Uterus (tissue), 4 donors: Measurements from ENCODE around the gene FTCDNL1. TPM values are rescaled to one million over a fixed set of nuclear protein-coding genes. Genes with fewer than 3 reads are reported as not detected.

Experiments used
- DNase-seq, 2 donors: peaks; one replicate each; pipeline ENCODE4 v3.0.0-alpha.2; 2019 to 2020
- H3K27ac ChIP-seq, 2 donors: fragments of 200-600 bp; sonication (generic); 1 replicate in 1 of 2; 2 replicates in 1 of 2; pipeline ENCODE4 v1.5.1; 2016 to 2018
- H3K27me3 ChIP-seq, 2 donors: fragments of 200-600 bp; sonication (generic); one replicate each; pipeline ENCODE4 v1.5.1; 2018 to 2019; ENCODE audit warnings: control low read depth in 1 of 2
- H3K36me3 ChIP-seq, 2 donors: fragments of 200-600 bp; sonication (generic); one replicate each; pipeline ENCODE4 v1.5.1; 2019; ENCODE audit warnings: control low read depth in 1 of 2
- H3K4me1 ChIP-seq, 2 donors: fragments of 200-600 bp; sonication (generic); one replicate each; pipeline ENCODE4 v1.5.1; 2018 to 2019; ENCODE audit warnings: control low read depth in 1 of 2
- H3K4me3 ChIP-seq, 2 donors: fragments of 200-600 bp; sonication (generic); 1 replicate in 1 of 2; 2 replicates in 1 of 2; pipeline ENCODE4 v1.5.1; 2018 to 2019; ENCODE audit warnings: mild to moderate bottlenecking in 1 of 2
- H3K9me3 ChIP-seq, 2 donors: fragments of 200-600 bp; sonication (generic); one replicate each; pipeline ENCODE4 v1.5.1; 2019; ENCODE audit warnings: control low read depth in 1 of 2
- POLR2A ChIP-seq, 2 donors: fragments of 450-650 bp; IDR thresholded peaks; one replicate each; pipeline ENCODE4 v1.6.1; 2016; ENCODE audit warnings: antibody characterized with exemption in 2 of 2, mild to moderate bottlenecking in 1 of 2, moderate library complexity in 1 of 2
- intact Hi-C: fragments of 100-400 bp; cut with DNase I; formaldehyde crosslinking; loops from one replicate; pipeline ENCODE4 v1.15.1; 2023; ENCODE audit warnings: low total_unique reads
- total RNA-seq, 4 donors: library from RNA; depleted of rRNA in 3 of 4; stranded (reverse); fragments of >200 nt in 3 of 4; gene quantifications; one replicate each; pipeline versions ENCODE4 v1.1.0 to v1.2.4, GENCODE V29; 2014 to 2023
- TF ChIP-seq, protein P1 (sequence below), 4 experiments: fragments of 200-600 bp in 2 of 4; fragments of 450-650 bp in 2 of 4; sonication (generic) in 2 of 4; IDR thresholded peaks; one replicate each; pipeline ENCODE4 v1.5.1; 2016 to 2019; ENCODE audit warnings: antibody characterized with exemption in 4 of 4, mild to moderate bottlenecking in 2 of 4, moderate library complexity in 1 of 4
- donor health status: DM: yes; HTN: yes; CAD: no.

FTCDNL1 gene
- total RNA-seq, 4 donors from 2014 or later, result 0.29 to 5.8 (median 1.4) TPM; not detected in 1

DNA sequence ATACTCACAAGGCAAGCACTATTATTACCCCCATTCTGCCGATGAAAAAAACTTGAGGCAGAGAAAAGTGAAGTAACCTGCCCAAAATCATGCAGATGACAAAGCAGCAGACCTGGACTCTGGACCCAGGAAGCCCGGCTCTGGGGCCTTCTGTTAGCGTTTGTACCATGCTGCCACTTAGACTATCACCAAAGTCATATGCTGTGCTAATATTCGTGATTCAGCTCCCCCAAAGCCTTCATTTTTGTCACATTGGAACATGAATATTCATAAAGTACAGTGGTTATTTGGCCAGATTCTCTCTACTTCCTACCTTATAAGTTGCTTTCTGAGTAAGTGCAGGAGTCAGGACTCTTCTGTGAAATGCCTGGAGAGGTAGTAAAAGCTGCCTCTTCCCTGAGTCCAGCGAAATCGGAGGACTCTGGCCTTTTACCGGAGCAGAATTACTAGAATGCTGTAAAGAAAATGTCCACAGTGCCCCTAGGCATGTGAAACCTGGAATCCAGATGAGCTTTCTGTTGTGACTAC, 86.7 kb downstream of the FTCDNL1 start:
- Histone ChIP-seq H3K36me3 (no peaks in the 10 kb centered on the region), H3K9me3 (no peaks in the 10 kb centered on the region), H3K27me3 (no peaks in the 10 kb centered on the region), H3K4me3 (no peak overlapping the region), H3K27ac (no peak overlapping the region), H3K4me1 (no peaks in the 10 kb centered on the region)
- intact Hi-C loops, result no loop called here
- no peak for DNase-seq
- TF ChIP-seq POLR2A (IDR thresholded peaks at IDR 0.05), result no peak
- TF ChIP-seq, protein P1, sequence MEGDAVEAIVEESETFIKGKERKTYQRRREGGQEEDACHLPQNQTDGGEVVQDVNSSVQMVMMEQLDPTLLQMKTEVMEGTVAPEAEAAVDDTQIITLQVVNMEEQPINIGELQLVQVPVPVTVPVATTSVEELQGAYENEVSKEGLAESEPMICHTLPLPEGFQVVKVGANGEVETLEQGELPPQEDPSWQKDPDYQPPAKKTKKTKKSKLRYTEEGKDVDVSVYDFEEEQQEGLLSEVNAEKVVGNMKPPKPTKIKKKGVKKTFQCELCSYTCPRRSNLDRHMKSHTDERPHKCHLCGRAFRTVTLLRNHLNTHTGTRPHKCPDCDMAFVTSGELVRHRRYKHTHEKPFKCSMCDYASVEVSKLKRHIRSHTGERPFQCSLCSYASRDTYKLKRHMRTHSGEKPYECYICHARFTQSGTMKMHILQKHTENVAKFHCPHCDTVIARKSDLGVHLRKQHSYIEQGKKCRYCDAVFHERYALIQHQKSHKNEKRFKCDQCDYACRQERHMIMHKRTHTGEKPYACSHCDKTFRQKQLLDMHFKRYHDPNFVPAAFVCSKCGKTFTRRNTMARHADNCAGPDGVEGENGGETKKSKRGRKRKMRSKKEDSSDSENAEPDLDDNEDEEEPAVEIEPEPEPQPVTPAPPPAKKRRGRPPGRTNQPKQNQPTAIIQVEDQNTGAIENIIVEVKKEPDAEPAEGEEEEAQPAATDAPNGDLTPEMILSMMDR (IDR thresholded peaks at IDR 0.05), result no peak

- TF ChIP-seq, protein P1 (IDR thresholded peaks at IDR 0.05), result no peak
- no peak for TF ChIP-seq POLR2A (IDR thresholded peaks at IDR 0.05)
- intact Hi-C loops, result no loop called here
- H3K9me3 ChIP-seq, result no peaks in the 10 kb centered on the region
- no peak overlapping the region for H3K4me3 ChIP-seq
- no peaks in the 10 kb centered on the region for H3K4me1 ChIP-seq
- no peaks in the 10 kb centered on the region for H3K36me3 ChIP-seq
- DNase-seq, result no peak
- H3K27ac ChIP-seq, result no peak overlapping the region
- no peaks in the 10 kb centered on the region for H3K27me3 ChIP-seq
These were observed 88.0 kb downstream of the FTCDNL1 start for GRCh38 chr2:199762963-199763362.

DNA sequence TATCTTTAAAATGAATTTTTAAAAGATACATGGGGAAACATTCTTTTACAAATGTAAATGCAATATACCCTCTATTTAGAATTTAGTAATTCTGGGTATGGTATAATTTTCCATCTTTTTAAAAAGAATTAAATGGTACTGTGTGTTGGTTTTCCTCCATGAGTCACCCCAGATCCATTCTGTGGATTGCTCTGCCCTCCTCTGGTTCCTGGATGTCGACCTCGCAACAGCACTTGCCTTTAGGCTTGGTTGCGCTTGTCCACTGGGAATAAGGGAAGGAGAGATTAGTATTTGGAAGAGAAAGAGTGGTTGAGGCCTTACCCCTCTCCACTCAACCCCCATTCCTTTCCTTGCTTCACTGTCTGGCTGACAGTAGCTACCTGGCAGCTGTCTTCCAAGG, 90.4 kb downstream of the FTCDNL1 start:
- no peak overlapping the region for H3K27ac ChIP-seq
- TF ChIP-seq POLR2A (IDR thresholded peaks at IDR 0.05), result no peak
- TF ChIP-seq, protein P1 (IDR thresholded peaks at IDR 0.05), result no peak
- no peaks in the 10 kb centered on the region for H3K27me3 ChIP-seq
- H3K4me3 ChIP-seq, result no peak overlapping the region
- intact Hi-C loops, result no loop called here
- no peaks in the 10 kb centered on the region for H3K36me3 ChIP-seq
- no peaks in the 10 kb centered on the region for H3K4me1 ChIP-seq
- no peaks in the 10 kb centered on the region for H3K9me3 ChIP-seq
- no peak for DNase-seq

GRCh38 chr2:199757233-199757870, 93.6 kb downstream of the FTCDNL1 start:
- H3K4me3 ChIP-seq, result no peak overlapping the region
- intact Hi-C loops, result no loop called here
- no peak overlapping the region for H3K27ac ChIP-seq
- peak in 1 of 2 donors; percentile 19 for DNase-seq
- no peaks in the 10 kb centered on the region for H3K9me3 ChIP-seq
- no peaks in the 10 kb centered on the region for H3K27me3 ChIP-seq
- H3K4me1 ChIP-seq, result no peaks in the 10 kb centered on the region
- no peak for TF ChIP-seq POLR2A (IDR thresholded peaks at IDR 0.05)
- TF ChIP-seq, protein P1 (IDR thresholded peaks at IDR 0.05), result no peak
- H3K36me3 ChIP-seq, result no peaks in the 10 kb centered on the region

GRCh38 chr2:199756743-199757142, 94.2 kb downstream of the FTCDNL1 start:
- intact Hi-C loops, result no loop called here
- TF ChIP-seq POLR2A (IDR thresholded peaks at IDR 0.05), result no peak
- TF ChIP-seq, protein P1 (IDR thresholded peaks at IDR 0.05), result no peak
- Histone ChIP-seq H3K27me3 (no peaks in the 10 kb centered on the region), H3K36me3 (no peaks in the 10 kb centered on the region), H3K4me3 (no peak overlapping the region), H3K27ac (no peak overlapping the region), H3K4me1 (no peaks in the 10 kb centered on the region), H3K9me3 (no peaks in the 10 kb centered on the region)
- DNase-seq, result no peak
